BLaER1 (cell line): ENCODE data around the gene FBLN2.

ENCODE experiments used
- H3K27ac ChIP-seq: shearing (Covaris generic); formaldehyde crosslinking; 2 replicates; pipeline ENCODE4 v1.8.1; 2022
- H3K27me3 ChIP-seq: shearing (Covaris generic); formaldehyde crosslinking; 2 replicates; pipeline ENCODE4 v1.8.1; 2022
- H3K36me3 ChIP-seq: shearing (Covaris generic); formaldehyde crosslinking; 2 replicates; pipeline ENCODE4 v1.8.1; 2022
- H3K4me1 ChIP-seq: shearing (Covaris generic); formaldehyde crosslinking; 2 replicates; pipeline ENCODE4 v1.8.1; 2022
- H3K4me2 ChIP-seq: shearing (Covaris generic); formaldehyde crosslinking; 2 replicates; pipeline ENCODE4 v1.8.1; 2022
- H3K4me3 ChIP-seq: shearing (Covaris generic); formaldehyde crosslinking; 2 replicates; pipeline ENCODE4 v1.8.1; 2022
- H3K9ac ChIP-seq: shearing (Covaris generic); formaldehyde crosslinking; 2 replicates; pipeline ENCODE4 v1.8.1; 2022
- H3K9me3 ChIP-seq: shearing (Covaris generic); formaldehyde crosslinking; 2 replicates; pipeline ENCODE4 v1.8.1; 2022
- H4K20me1 ChIP-seq: shearing (Covaris generic); formaldehyde crosslinking; 2 replicates; pipeline ENCODE4 v1.8.1; 2022
- Cebpa-rat ChIP-seq: shearing (Covaris generic); IDR thresholded peaks from 2 replicates; pipeline ENCODE4 v1.8.1; 2022

FBLN2 gene

DNA sequence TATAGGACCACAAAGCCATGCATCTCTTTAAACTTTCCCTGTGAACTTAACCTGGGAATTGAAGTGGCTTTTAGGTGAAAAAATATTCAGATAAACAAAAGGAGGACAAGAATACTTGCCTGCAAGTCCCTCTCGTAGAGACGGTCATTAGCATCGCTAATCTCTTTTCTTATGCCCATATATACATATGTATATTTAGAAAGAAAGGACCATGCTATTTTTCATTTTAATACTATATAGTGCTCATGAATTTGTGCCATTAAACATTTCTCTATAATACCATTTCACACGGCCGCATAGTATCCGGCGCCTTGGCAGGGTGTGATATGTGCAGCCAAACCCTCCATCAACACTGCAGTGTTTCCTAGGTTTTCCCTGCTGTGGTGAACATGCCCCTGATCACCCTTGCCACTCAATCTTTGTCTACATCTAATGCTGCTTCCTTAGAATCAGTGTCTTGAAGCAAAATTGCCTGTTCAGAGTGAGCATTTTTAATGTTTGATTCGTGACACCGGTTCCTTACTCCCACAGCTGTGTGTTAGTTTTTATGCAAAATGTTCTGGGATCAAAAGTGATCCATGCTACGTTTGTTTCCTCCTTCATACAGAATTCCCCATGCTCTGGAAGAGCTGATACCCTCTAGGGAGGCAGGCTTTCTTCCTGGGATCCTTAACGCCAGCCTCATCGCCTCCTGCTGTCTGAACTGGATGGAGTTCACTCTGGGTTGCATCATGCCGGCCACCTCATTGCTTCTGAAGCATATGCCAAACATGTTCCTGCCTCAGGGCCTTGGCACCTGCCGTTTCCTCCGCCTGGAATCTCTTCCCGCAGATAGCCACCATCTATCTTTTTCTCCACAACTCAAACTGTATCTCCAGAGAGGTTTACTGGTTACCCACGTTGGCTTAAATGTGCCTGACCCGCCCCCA, 118.1 kb downstream of the FBLN2 start:
- no peak for TF ChIP-seq Cebpa-rat
- no peaks in the 10 kb centered on the region for H3K4me1 ChIP-seq

DNA sequence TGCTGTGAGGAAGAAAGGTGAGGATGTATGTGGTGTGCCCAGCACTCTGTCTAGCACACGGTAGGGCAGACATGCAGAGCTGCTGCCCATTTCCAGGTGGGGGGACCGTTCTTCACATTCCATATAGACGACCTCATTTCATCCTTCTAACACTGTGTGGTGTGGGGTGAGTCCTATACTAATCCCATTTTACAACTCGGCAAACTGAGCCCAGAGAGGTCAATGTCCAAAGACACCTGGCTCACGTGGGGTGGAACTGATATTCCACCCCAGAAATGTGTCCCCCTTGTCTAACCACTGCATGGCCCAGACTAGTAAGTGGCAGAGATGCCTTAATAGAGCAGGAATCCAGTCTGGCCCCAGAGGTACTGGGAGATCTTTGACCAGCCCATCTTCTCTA, 119.2 kb downstream of the FBLN2 start:
- no peaks in the 10 kb centered on the region for H3K9me3 ChIP-seq
- H3K27me3 ChIP-seq, result no peaks in the 10 kb centered on the region
- no peaks in the 10 kb centered on the region for H4K20me1 ChIP-seq
- no peak for TF ChIP-seq Cebpa-rat
- H3K27ac ChIP-seq, result no peak overlapping the region
- no peak overlapping the region for H3K4me2 ChIP-seq
- no peak overlapping the region for H3K9ac ChIP-seq
- H3K4me1 ChIP-seq, result no peaks in the 10 kb centered on the region
- no peak overlapping the region for H3K4me3 ChIP-seq
- H3K36me3 ChIP-seq, result no peaks in the 10 kb centered on the region

More for the DNA sequence above, 118.1 kb downstream of the FBLN2 start:
- Histone ChIP-seq H3K27ac (no peak overlapping the region), H4K20me1 (no peaks in the 10 kb centered on the region), H3K9ac (no peak overlapping the region), H3K4me3 (no peak overlapping the region), H3K9me3 (no peaks in the 10 kb centered on the region), H3K36me3 (no peaks in the 10 kb centered on the region), H3K27me3 (no peaks in the 10 kb centered on the region), H3K4me2 (no peak overlapping the region)

DNA sequence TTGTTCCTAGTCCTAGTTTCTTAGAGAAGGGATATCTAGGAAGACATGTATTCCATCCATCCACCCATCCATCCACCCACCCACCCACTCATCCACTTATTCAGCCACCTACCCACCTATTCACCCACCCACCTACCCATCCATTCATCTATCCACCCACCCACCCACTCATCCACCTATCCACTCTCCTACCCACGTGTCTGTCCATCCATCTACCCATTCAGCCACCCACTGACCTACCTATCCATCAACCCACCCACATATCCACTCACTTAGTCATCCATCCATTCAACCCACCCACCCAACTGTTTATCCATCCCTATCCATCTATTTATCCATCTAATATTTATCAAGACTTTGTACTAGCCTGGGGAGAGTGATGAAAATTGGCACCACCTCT, 120.5 kb downstream of the FBLN2 start:
- H3K9me3 ChIP-seq, result no peaks in the 10 kb centered on the region
- no peaks in the 10 kb centered on the region for H3K36me3 ChIP-seq
- H3K4me3 ChIP-seq, result no peak overlapping the region
- H3K27ac ChIP-seq, result no peak overlapping the region
- no peak overlapping the region for H3K9ac ChIP-seq
- no peaks in the 10 kb centered on the region for H4K20me1 ChIP-seq
- H3K4me1 ChIP-seq, result no peaks in the 10 kb centered on the region
- no peaks in the 10 kb centered on the region for H3K27me3 ChIP-seq
- no peak for TF ChIP-seq Cebpa-rat
- H3K4me2 ChIP-seq, result no peak overlapping the region

DNA sequence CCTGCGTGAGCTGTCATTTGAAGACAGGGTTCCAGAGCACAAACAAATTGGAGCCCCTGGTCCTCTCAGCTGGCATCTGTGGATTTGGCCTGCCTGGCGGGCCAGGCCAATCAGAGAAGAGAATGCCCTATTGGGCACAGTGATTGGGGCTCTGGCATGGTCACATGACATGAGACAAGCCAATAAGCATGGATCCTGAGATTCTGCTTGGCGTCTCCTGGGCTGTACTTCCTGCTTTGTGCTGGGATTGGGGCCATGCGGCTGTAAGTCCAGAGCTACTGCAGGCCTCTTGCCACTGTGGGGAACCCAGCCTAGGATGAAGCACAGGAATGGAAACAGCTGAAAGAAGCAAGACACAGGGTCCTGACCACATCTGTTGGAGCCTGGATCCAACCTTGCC, 121.4 kb downstream of the FBLN2 start:
- Histone ChIP-seq H3K9ac (no peak overlapping the region), H3K9me3 (no peaks in the 10 kb centered on the region), H4K20me1 (no peaks in the 10 kb centered on the region), H3K27me3 (no peaks in the 10 kb centered on the region), H3K4me1 (no peaks in the 10 kb centered on the region), H3K27ac (no peak overlapping the region), H3K36me3 (no peaks in the 10 kb centered on the region), H3K4me2 (no peak overlapping the region), H3K4me3 (no peak overlapping the region)
- TF ChIP-seq Cebpa-rat, result no peak

DNA sequence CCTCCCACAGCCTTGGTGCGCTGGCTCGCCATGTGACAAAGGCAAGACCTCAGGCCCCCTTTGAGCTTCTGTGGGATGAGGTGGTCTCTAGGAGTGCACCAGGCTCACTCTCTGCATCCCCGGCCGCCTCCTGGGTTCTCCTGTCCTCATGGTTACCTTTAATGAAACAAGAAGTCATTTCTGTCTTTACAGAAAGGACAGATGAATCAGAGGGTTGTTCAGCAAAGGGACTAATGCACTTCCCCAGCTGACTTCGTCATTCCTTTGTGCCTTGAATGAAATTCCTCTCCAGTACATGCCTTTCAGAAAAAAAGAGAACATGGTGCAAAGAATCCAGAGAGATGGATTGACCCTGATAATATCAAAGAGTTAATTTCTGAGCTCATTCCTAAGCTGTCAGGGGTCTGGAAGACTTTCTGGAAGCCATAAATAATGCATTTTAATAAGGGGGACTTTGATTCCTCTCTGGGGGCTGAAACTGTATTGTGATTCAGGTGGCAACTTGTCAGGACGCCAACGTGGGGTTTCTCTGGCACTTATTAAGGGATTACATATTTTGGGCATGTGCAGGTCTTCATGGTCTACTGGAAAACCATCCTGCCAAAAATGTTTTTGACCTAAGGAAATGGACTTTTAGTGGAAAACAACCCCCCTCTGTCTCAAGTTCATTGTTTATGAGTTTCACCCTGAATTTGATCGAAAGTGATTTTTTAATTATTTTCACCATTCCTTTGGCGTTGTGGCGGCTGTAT, 122.7 kb downstream of the FBLN2 start:
- H4K20me1 ChIP-seq, result no peaks in the 10 kb centered on the region
- H3K9ac ChIP-seq, result no peak overlapping the region
- TF ChIP-seq Cebpa-rat, result no peak
- no peak overlapping the region for H3K4me2 ChIP-seq
- H3K4me1 ChIP-seq, result no peaks in the 10 kb centered on the region
- H3K27ac ChIP-seq, result no peak overlapping the region
- no peaks in the 10 kb centered on the region for H3K27me3 ChIP-seq
- no peak overlapping the region for H3K4me3 ChIP-seq
- no peaks in the 10 kb centered on the region for H3K9me3 ChIP-seq
- no peaks in the 10 kb centered on the region for H3K36me3 ChIP-seq

DNA sequence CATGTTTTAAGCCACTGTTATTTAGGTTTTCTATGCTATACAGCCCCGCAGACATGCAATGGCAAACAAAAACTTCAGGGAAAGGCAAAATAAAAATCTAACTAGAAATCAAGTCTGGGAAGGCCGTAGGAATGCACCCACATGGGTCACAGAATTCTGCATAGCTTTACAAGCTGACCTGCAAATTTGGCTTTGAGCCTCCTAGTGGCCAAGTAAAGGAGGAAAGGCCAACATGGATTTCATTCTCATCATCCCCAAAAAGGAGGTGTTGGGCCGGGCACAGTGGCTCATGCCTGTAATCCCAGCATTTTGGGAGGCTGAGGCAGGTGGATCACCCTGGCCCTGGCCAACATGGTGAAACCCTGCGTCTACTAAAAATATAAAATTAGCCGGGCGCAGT, 124.3 kb downstream of the FBLN2 start:
- no peaks in the 10 kb centered on the region for H3K9me3 ChIP-seq
- H3K36me3 ChIP-seq, result no peaks in the 10 kb centered on the region
- H3K9ac ChIP-seq, result no peak overlapping the region
- no peaks in the 10 kb centered on the region for H3K27me3 ChIP-seq
- H3K4me1 ChIP-seq, result no peaks in the 10 kb centered on the region
- H3K27ac ChIP-seq, result no peak overlapping the region
- no peak overlapping the region for H3K4me2 ChIP-seq
- no peaks in the 10 kb centered on the region for H4K20me1 ChIP-seq
- no peak overlapping the region for H3K4me3 ChIP-seq
- no peak for TF ChIP-seq Cebpa-rat

DNA sequence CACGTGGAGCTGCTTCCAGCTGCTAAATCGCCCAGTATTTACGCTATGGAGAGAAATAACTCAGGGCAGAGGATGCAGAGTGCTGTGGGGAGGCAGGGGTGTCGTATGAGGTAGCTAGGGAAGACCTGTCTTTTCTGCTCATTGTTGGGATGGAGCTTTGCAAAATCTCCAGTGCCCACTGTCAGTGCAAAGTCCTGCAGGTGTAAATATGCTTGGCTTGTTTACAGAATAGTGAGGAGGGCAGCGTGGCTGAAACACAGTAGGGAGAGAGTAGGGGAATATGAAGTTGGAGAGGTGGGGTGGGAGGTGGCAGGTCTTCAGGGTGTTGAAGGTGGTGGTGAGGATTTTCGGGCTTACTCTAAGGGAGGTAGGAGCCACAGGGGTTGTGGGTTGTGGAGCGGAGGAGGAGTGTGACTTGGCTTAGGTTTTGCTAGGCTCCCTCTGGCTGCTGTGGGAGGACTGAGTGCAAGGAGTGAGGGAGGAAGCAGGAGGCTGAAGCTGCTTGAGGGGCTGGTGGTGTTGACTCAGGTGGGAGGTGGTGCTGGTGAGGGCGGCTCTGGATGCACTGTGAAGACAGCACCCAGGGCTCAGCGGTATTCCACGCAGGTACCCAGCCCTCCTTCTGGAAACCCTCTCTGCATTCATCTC, 125.7 kb downstream of the FBLN2 start:
- H3K4me3 ChIP-seq, result no peak overlapping the region
- H3K27me3 ChIP-seq, result no peaks in the 10 kb centered on the region
- H3K4me1 ChIP-seq, result no peaks in the 10 kb centered on the region
- no peak overlapping the region for H3K9ac ChIP-seq
- H3K27ac ChIP-seq, result no peak overlapping the region
- H4K20me1 ChIP-seq, result no peaks in the 10 kb centered on the region
- H3K36me3 ChIP-seq, result no peaks in the 10 kb centered on the region
- no peaks in the 10 kb centered on the region for H3K9me3 ChIP-seq
- TF ChIP-seq Cebpa-rat, result no peak
- H3K4me2 ChIP-seq, result no peak overlapping the region

DNA sequence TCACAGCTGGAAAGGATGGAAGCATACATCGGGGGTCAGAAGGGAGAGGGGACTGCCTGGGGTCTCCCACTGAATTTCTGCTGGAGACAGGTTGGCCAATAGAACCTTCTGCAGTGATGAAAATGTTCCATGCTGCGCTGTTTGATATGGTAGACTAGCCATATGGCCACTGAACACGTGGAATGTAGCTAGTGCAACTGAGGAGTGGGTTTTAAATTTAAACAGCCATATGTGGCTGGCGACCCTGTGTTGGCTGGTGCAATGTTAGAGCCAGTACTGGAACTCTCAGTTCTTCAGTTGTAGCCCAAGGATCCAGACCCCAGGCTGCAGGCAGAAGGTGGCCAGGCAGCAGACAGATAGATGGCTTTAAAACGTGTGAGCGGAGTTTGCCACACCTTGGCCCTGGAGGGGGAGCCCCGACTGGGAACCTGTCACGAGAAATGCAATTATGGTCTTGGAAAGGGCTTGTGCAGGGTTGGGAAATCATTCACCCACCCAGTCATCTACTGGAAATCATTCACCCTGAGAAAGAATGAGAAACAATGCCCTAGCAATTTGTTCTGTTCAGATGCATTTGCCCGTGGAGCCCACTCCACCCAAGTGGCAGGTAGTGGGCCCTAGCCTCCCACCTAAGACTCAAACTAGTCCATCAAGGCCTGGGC, 127.6 kb downstream of the FBLN2 start:
- H3K36me3 ChIP-seq, result no peaks in the 10 kb centered on the region
- H4K20me1 ChIP-seq, result no peaks in the 10 kb centered on the region
- H3K27me3 ChIP-seq, result no peaks in the 10 kb centered on the region
- peaks cover 13% of the 10 kb centered on the region for H3K4me1 ChIP-seq
- H3K9me3 ChIP-seq, result no peaks in the 10 kb centered on the region
- TF ChIP-seq Cebpa-rat, result no peak
- no peak overlapping the region for H3K27ac ChIP-seq
- no peak overlapping the region for H3K4me2 ChIP-seq
- H3K9ac ChIP-seq, result no peak overlapping the region
- H3K4me3 ChIP-seq, result no peak overlapping the region

DNA sequence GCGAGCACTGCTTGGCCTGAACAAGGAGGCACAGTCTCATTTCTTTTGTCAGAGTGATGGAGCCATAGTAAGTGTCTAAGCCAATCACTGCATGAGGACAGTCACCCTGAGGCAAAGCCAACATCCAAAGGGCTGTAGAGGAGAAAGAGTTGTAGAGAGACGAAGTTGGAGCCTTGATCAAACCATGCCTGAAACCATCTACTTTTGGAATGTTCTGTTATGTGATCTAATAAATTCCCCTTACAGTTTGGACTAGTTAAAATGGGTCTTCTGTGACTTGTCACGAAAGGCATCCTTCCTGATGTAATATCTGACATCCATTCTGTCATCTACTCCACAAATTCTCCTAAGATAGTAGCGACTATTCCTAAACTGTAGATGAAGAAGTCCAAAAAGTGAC, 128.3 kb downstream of the FBLN2 start:
- H3K4me3 ChIP-seq, result no peak overlapping the region
- no peak for TF ChIP-seq Cebpa-rat
- no peak overlapping the region for H3K27ac ChIP-seq
- no peak overlapping the region for H3K9ac ChIP-seq
- no peaks in the 10 kb centered on the region for H3K9me3 ChIP-seq
- H3K27me3 ChIP-seq, result no peaks in the 10 kb centered on the region
- H4K20me1 ChIP-seq, result no peaks in the 10 kb centered on the region
- H3K36me3 ChIP-seq, result no peaks in the 10 kb centered on the region
- H3K4me1 ChIP-seq, result peaks cover 13% of the 10 kb centered on the region
- no peak overlapping the region for H3K4me2 ChIP-seq

DNA sequence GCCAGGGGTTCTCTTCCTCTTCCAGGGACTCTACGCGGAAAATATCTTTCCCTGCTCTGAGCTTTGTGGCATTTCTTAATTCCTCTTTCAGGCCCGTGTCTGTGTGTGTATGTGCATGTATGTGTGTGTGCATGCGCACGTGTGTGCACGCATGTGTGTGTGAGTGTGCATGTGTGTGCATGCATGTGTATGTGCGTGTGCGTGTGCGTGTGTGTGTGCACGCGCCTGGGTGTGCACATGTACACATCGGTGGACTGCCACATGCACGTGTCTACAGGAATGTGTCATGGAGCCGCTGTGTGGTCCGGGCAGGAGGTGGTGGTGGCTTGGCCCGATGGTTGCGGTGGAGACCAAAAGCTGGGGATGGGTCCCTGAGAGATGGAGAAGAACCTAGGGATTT, 133.0 kb downstream of the FBLN2 start:
- Histone ChIP-seq H3K4me1 (peaks cover 13% of the 10 kb centered on the region), H3K36me3 (no peaks in the 10 kb centered on the region), H3K9me3 (no peaks in the 10 kb centered on the region), H3K4me3 (no peak overlapping the region), H3K9ac (no peak overlapping the region), H4K20me1 (no peaks in the 10 kb centered on the region), H3K27me3 (no peaks in the 10 kb centered on the region), H3K4me2 (no peak overlapping the region), H3K27ac (no peak overlapping the region)
- no peak for TF ChIP-seq Cebpa-rat
